Amniotic epithelial cell (primary cell): Measurements from ENCODE around the gene IL22RA1.

Source experiments
- DNase-seq: peaks from one replicate; pipeline ENCODE4 v3.0.0-alpha.2; 2010; ENCODE audit warnings: low read depth

The IL22RA1 gene

GRCh38 chr1:24167008-24167407 is 24.1 kb upstream of the IL22RA1 start:
- no peak for DNase-seq

- DNase-seq = no peak
These were observed 22.6 kb upstream of the IL22RA1 start for GRCh38 chr1:24165500-24165899.

DNA sequence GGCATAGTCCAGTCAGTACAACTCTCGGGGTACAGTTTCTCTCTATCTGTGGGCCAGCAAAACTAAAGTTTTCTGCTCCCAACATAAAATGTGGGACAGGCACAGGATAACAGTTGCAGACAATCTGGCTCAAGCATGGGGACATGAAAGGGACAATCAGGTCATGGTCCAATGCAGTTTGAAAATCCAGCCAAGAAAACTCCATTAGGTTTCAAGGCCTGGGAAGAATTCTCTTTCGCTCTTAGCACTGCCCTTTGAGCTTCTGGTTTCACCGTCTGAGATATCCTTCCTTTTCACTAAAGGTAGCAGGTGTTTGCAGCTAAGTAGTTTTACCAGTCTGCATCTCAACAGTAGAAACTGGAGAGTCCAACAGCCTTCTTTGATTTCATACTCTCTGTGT is 21.1 kb upstream of the IL22RA1 start:
- no peak for DNase-seq

- no peak for DNase-seq
These were observed 19.3 kb upstream of the IL22RA1 start for GRCh38 chr1:24162201-24162600.

- no peak for DNase-seq
These were observed 18.3 kb upstream of the IL22RA1 start for GRCh38 chr1:24161270-24161669.

DNA sequence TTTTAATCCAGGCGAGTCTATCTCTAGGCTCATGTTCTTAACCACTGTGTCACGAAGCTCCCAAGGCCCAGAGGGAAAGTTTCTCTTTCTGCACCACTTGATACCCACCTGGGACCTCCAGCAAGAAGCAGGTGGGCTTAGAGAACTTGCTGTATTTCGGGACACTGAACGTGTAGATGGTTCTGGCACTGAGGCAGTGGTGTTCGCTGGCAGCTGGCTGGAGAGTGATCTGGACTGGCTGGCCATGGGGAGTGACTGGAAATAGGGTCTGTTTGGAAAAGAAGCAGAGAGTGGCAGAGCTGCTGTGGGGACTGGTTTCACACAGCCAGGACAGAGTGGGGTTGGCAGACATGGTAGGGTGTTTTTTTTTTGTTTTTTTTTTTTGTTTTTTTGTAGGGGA is 16.4 kb upstream of the IL22RA1 start:
- no peak for DNase-seq

- no peak for DNase-seq
These were observed 15.1 kb upstream of the IL22RA1 start for GRCh38 chr1:24157918-24158481.

GRCh38 chr1:24156542-24157260 is 13.8 kb upstream of the IL22RA1 start:
- DNase-seq = no peak

- no peak for DNase-seq
These were observed 12.3 kb upstream of the IL22RA1 start for GRCh38 chr1:24155011-24155782.

DNA sequence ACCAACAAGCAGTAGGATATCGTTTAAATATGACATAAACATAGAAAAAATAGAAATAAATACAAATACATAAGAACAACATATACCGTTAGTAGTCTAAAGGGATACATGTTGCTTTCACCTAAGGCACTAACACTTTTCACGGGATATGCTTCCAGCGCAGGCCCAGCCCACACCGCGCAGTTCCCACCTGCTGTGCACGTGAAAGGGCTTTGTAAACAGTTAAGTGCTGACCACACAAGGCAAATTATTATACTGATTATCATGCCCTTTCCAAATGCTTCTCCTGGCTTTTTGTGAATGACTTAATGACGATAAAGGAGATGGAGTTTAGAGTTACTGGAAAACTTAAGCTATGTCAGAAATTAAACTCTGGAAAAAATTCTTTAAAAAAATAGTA is 11.3 kb upstream of the IL22RA1 start:
- DNase-seq = no peak

- no peak for DNase-seq
These were observed 9.9 kb upstream of the IL22RA1 start for GRCh38 chr1:24152631-24153494.

- no peak for DNase-seq
These were observed 8.2 kb upstream of the IL22RA1 start for GRCh38 chr1:24151175-24151533.

DNA sequence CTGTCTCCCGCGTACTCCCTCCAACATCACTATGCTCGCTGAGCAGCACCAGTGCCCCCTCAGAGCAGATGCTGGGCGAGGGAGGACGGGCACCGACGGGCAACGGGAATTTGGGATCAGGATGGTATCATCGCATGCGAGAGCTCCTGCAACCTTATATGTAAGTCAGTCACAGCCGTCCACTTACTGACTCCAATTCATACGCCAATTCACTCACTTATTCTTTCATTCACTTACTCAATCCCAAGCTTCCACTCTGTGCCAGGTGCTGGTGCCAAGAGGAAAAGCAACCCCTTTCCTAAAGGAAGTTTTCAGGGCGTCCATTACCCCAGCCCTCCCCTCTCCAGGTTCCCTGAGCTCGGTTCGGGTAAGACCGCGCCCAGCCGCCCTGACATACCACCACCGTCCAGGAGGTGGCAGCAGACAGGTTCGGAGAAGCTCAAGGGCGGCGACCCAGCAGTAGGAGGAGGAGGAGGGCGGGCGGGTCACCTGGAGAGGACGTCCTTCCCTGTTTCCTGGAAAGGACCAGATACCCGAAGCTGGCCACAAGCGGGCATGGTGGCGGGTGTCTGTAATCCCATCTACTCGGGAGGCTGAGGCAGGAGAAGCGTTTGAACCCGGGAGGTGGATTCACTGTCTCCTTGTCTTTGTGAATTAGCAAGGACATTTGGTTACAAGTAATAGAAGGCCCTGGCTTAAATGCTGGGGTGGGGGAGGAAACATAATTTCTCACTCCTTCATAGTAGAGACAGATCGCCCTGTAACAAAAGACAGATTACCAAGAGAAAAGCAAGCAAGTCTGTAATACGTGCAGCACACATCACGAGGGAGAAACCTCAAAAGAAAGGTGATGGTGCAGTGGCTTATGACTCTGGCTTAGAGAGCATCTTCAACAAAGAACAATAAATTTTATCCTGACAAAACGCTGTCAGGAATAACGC is 7.6 kb upstream of the IL22RA1 start:
- peak; percentile 63 for DNase-seq

- peak; percentile 64 for DNase-seq
These were observed 6.9 kb upstream of the IL22RA1 start for GRCh38 chr1:24149866-24150233.

GRCh38 chr1:24147816-24148215 is 4.9 kb upstream of the IL22RA1 start:
- no peak for DNase-seq

GRCh38 chr1:24147194-24147593 is 4.3 kb upstream of the IL22RA1 start:
- DNase-seq = no peak

GRCh38 chr1:24141311-24141997 is 1.5 kb downstream of the IL22RA1 start:
- peak; percentile 66 for DNase-seq

GRCh38 chr1:24140741-24141181 is 2.2 kb downstream of the IL22RA1 start:
- no peak for DNase-seq

GRCh38 chr1:24139841-24140425 is 3.0 kb downstream of the IL22RA1 start:
- no peak for DNase-seq

DNA sequence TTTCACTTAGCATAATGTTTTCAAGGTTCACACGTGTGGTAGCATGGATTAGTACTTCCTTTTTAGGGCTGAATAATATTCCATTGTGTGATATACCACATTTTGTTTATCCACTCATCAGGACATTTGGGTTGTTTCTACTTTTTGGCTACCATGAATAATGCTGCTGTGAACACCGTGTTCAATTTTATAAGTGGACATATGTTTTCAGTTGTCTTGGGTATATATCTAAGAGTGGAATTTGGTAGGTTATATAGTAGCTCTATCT is 3.8 kb downstream of the IL22RA1 start:
- DNase-seq = no peak
